OCI-LY3 (cell line): ENCODE data around the gene ALPG.
A peak's percentile ranks its signal among the peaks of the same experiment; 100 is the strongest.
"Not testable (repeated sequence)": the region's sequence is repeated elsewhere in the genome, so short reads cannot be mapped to it uniquely, and the experiment has no call there.

Experiments
- H2AFZ ChIP-seq: fragments of 200-600, 300-600 bp; shearing (Covaris generic); 2 replicates; pipeline ENCODE4 v1.6.0; 2014; ENCODE audit warnings: antibody characterized with exemption, low read depth, low read length
- H3K27ac ChIP-seq: fragments of 200-600, 300-600 bp; sonication (generic); 2 replicates; pipeline ENCODE4 v1.5.1; 2014; ENCODE audit warnings: mild to moderate bottlenecking, low read length, moderate library complexity, mixed read lengths
- H3K27me3 ChIP-seq: fragments of 200-600, 300-600 bp; sonication (generic); 2 replicates; pipeline ENCODE4 v1.6.1; 2014; ENCODE audit warnings: low read depth, low read length, mixed read lengths
- H3K36me3 ChIP-seq: fragments of 200-600, 300-600 bp; sonication (generic); replicated peaks from 2 replicates; pipeline ENCODE3; 2014; ENCODE audit warnings: low read depth, low read length, mixed read lengths
- H3K4me1 ChIP-seq: fragments of 300-600, 200-600 bp; sonication (generic); 2 replicates; pipeline ENCODE4 v1.6.1; 2014; ENCODE audit warnings: low read length, mixed read lengths
- H3K4me2 ChIP-seq: fragments of 200-600, 300-600 bp; sonication (generic); 2 replicates; pipeline ENCODE4 v1.6.1; 2014; ENCODE audit warnings: low read length, mixed read lengths
- H3K4me3 ChIP-seq: fragments of 300-600, 200-600 bp; sonication (generic); 2 replicates; pipeline ENCODE4 v1.5.1; 2014; ENCODE audit warnings: antibody characterized with exemption, mild to moderate bottlenecking, low read length, moderate library complexity
- H3K79me2 ChIP-seq: fragments of 300-600, 200-600 bp; shearing (Covaris generic); 2 replicates; pipeline ENCODE4 v1.6.1; 2014; ENCODE audit warnings: mild to moderate bottlenecking, low read length, mixed read lengths
- H3K9ac ChIP-seq: fragments of 300-600, 200-600 bp; shearing (Covaris generic); 2 replicates; pipeline ENCODE4 v1.6.0; 2014; ENCODE audit warnings: mild to moderate bottlenecking, low read length, moderate library complexity
- H3K9me3 ChIP-seq: fragments of 200-600, 300-600 bp; shearing (Covaris generic); 2 replicates; pipeline ENCODE4 v1.6.1; 2014; ENCODE audit warnings: low read length, mixed read lengths; ENCODE audit not compliant: insufficient read depth
- H4K20me1 ChIP-seq: fragments of 200-600, 300-600 bp; sonication (generic); 2 replicates; pipeline ENCODE4 v1.6.1; 2016; ENCODE audit warnings: low read length, mixed read lengths; ENCODE audit not compliant: insufficient read depth
- EZH2phosphoT487 ChIP-seq: fragments of 200-600 bp; shearing (Covaris generic); IDR thresholded peaks from 2 replicates; pipeline ENCODE4 v1.6.1; 2018; ENCODE audit warnings: antibody characterized with exemption, mixed run types, low read depth
- TF ChIP-seq, protein P1 (sequence below): fragments of 200-600, 300-600 bp; sonication (generic); IDR thresholded peaks from 2 replicates; pipeline ENCODE4 v1.5.1; 2014; ENCODE audit warnings: antibody characterized with exemption, low read length, low read depth

Gene ALPG

GRCh38 chr2:232439758-232440135 is 33.1 kb downstream of the ALPG start:
- no peak overlapping the region for H2AFZ ChIP-seq
- H3K4me2 ChIP-seq = no peak overlapping the region
- H3K9ac ChIP-seq = no peak overlapping the region
- no peaks in the 10 kb centered on the region for H3K36me3 ChIP-seq
- H3K9me3 ChIP-seq = no peaks in the 10 kb centered on the region
- no peak overlapping the region for H3K27ac ChIP-seq
- no peaks in the 10 kb centered on the region for H3K27me3 ChIP-seq
- 0 out of 2 replicates have a peak, but pooled peaks cover 3% of the 10 kb centered on the region for H3K4me1 ChIP-seq
- TF ChIP-seq, protein P1, sequence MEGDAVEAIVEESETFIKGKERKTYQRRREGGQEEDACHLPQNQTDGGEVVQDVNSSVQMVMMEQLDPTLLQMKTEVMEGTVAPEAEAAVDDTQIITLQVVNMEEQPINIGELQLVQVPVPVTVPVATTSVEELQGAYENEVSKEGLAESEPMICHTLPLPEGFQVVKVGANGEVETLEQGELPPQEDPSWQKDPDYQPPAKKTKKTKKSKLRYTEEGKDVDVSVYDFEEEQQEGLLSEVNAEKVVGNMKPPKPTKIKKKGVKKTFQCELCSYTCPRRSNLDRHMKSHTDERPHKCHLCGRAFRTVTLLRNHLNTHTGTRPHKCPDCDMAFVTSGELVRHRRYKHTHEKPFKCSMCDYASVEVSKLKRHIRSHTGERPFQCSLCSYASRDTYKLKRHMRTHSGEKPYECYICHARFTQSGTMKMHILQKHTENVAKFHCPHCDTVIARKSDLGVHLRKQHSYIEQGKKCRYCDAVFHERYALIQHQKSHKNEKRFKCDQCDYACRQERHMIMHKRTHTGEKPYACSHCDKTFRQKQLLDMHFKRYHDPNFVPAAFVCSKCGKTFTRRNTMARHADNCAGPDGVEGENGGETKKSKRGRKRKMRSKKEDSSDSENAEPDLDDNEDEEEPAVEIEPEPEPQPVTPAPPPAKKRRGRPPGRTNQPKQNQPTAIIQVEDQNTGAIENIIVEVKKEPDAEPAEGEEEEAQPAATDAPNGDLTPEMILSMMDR = no peak
- TF ChIP-seq EZH2phosphoT487 = no peak
- H3K79me2 ChIP-seq = no peaks in the 10 kb centered on the region
- H3K4me3 ChIP-seq = no peak overlapping the region
- H4K20me1 ChIP-seq = no peaks in the 10 kb centered on the region

- H3K36me3 ChIP-seq, H3K9me3 ChIP-seq, H4K20me1 ChIP-seq, H3K9ac ChIP-seq, H3K27me3 ChIP-seq, H3K4me1 ChIP-seq, H3K79me2 ChIP-seq, H3K27ac ChIP-seq: not testable (repeated sequence)
- H2AFZ ChIP-seq = 0 out of 2 replicates have a peak overlapping the region, but pooled peaks have one; percentile 54
- TF ChIP-seq, protein P1 = peak; percentile 60
- H3K4me2 ChIP-seq = peak overlapping the region; percentile 56
- H3K4me3 ChIP-seq = peak overlapping the region; percentile 43; the same call in 1 of the 2 replicates
Observed at GRCh38 chr2:232440220-232441018, 33.8 kb downstream of the ALPG start.

GRCh38 chr2:232441147-232441651 is 34.6 kb downstream of the ALPG start:
- H3K4me2 ChIP-seq = no peak overlapping the region
- H3K9ac ChIP-seq = no peak overlapping the region
- no peak overlapping the region for H3K4me3 ChIP-seq
- H3K27ac ChIP-seq = no peak overlapping the region
- H3K27me3 ChIP-seq = no peaks in the 10 kb centered on the region
- no peak for TF ChIP-seq EZH2phosphoT487
- TF ChIP-seq, protein P1 = no peak
- H3K36me3 ChIP-seq = no peaks in the 10 kb centered on the region
- H3K9me3 ChIP-seq = no peaks in the 10 kb centered on the region
- no peak overlapping the region for H2AFZ ChIP-seq
- no peaks in the 10 kb centered on the region for H4K20me1 ChIP-seq
- 0 out of 2 replicates have a peak, but pooled peaks cover 3% of the 10 kb centered on the region for H3K4me1 ChIP-seq
- no peaks in the 10 kb centered on the region for H3K79me2 ChIP-seq

- not testable (repeated sequence) for H3K4me1 ChIP-seq, H3K27ac ChIP-seq, H3K9me3 ChIP-seq, H3K79me2 ChIP-seq, H4K20me1 ChIP-seq, H3K9ac ChIP-seq, H3K4me2 ChIP-seq, H3K36me3 ChIP-seq, H3K27me3 ChIP-seq, H3K4me3 ChIP-seq, H2AFZ ChIP-seq
Observed at GRCh38 chr2:232441922-232442321, 35.3 kb downstream of the ALPG start.

DNA sequence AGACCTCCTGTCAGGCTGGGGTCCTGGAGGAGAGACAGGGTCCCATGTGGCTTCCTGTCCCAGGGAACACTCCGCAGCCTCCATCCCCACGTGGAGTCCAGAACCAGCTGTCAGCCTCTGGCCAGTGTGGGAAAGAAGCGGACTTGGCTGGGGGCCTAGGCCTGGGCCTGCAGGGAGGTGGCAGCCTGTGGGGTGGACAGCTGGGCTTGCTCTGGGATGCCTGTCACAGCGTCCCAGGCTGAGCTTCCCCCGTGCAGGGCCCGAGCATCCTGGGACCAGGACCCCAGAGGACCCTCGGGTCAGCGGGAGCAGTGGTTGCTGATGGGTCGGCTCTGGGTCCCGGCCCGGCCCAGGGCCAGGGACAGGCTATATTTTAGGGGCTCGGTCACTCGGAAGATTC is 35.8 kb downstream of the ALPG start:
- not testable (repeated sequence) for H3K27ac ChIP-seq, H3K9ac ChIP-seq, H3K9me3 ChIP-seq, H3K36me3 ChIP-seq, H3K27me3 ChIP-seq, H3K4me3 ChIP-seq, H3K4me1 ChIP-seq, H3K79me2 ChIP-seq, H4K20me1 ChIP-seq, H3K4me2 ChIP-seq, H2AFZ ChIP-seq

DNA sequence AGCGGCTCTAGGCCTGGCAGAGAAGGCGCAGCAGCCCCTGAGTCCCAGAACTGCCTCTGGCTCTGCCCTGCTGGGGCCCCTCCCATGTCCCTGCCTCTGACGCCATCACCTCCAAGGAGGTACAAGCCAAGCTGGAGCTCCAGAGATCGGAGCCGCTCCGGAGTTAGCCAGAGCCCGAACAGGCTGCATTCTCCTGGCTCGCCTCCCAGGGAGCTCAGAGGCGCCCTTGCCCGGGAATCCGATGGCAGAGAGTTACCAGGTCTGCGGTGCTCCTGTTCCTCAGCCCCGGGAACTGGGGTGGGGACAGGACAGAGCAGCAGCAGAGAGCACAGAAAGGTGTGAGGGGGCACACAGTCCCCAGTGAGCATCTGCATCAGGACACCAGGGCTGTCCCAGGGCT is 36.4 kb downstream of the ALPG start:
- not testable (repeated sequence) for H3K79me2 ChIP-seq, H3K36me3 ChIP-seq, H2AFZ ChIP-seq, H3K9me3 ChIP-seq, H3K4me2 ChIP-seq, H3K4me3 ChIP-seq, H3K27ac ChIP-seq, H3K9ac ChIP-seq, H3K27me3 ChIP-seq, H4K20me1 ChIP-seq
- peaks cover 12% of the 10 kb centered on the region for H3K4me1 ChIP-seq

DNA sequence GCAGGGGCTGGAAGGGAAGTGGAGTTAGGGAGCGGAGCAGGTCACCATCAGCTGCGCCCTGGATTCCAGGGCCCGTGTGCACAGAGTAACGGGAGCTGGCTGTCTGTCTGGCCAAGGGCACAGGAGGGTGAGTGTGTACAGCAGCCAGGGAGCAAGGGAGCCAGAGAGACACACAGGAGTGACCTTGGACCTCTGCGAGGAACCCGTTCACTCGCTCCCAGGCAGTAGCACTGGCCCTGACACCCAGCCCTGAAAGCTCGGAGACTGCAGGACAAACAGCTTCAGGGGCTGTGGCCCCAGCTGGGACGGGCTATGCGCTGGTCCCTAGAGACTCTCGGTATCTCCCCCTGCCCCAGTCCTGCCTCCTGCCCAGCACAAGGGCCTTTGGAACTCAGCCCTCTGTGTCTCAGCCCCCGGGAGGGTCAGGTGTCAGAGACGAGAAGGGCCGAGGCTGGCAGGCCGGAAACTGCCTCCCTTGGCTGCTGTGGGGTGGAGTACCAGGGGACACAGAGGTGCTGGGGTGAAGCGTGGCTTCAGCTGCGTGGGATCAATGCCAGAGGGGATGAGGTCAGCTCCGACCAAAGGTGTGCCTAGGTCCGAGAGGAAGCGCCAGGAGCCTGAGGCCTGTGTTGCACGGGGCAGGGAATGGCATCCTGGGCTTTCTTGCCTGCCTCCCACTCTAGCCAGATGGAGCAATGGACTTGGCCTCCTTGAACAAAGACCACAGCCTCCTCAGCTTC is 37.2 kb downstream of the ALPG start:
- not testable (repeated sequence) for H3K4me3 ChIP-seq, H3K4me2 ChIP-seq, H4K20me1 ChIP-seq, H3K9me3 ChIP-seq, H3K9ac ChIP-seq, H3K27me3 ChIP-seq, H3K36me3 ChIP-seq, H2AFZ ChIP-seq, H3K27ac ChIP-seq, H3K79me2 ChIP-seq
- H3K4me1 ChIP-seq = peaks cover 12% of the 10 kb centered on the region
